Activated T-cell treated with anti-CD3 and anti-CD28 coated beads for 4 hours (primary cell): ENCODE measurements around the gene NEK8.
"Not testable (repeated sequence)": the region's sequence is repeated elsewhere in the genome, so short reads cannot be mapped to it uniquely, and the experiment has no call there.

Source experiments
- DNase-seq: peaks from one replicate; pipeline ENCODE4 v3.0.0-alpha.2; 2020

Gene NEK8

GRCh38 chr17:28726226-28726626 is 2.4 kb upstream of the NEK8 start, which contains the start of gene TLCD1:
Gene TLCD1 (minus strand): TSS chr17:28726233. CDS start chr17:28726097, 136 bp downstream.
- no peak for DNase-seq

GRCh38 chr17:28726627-28727491 is 1.7 kb upstream of the NEK8 start:
- peak; percentile 89 for DNase-seq

- DNase-seq: no peak
These were observed 1.4 kb downstream of the NEK8 start for GRCh38 chr17:28729950-28730330.

GRCh38 chr17:28733346-28733745 is 4.8 kb downstream of the NEK8 start:
- DNase-seq: no peak

GRCh38 chr17:28734712-28735241 is 6.2 kb downstream of the NEK8 start:
- no peak for DNase-seq

GRCh38 chr17:28735242-28735722 is 6.7 kb downstream of the NEK8 start:
- no peak for DNase-seq

- not testable (repeated sequence) for DNase-seq
These were observed 7.6 kb downstream of the NEK8 start for GRCh38 chr17:28735913-28736769.

- DNase-seq: no peak
These were observed 8.7 kb downstream of the NEK8 start for GRCh38 chr17:28737316-28737715.

- DNase-seq: no peak
These were observed 9.4 kb downstream of the NEK8 start for GRCh38 chr17:28737770-28738679.

GRCh38 chr17:28738680-28739384 is 10.2 kb downstream of the NEK8 start:
- DNase-seq: peak; percentile 62

- DNase-seq: no peak
These were observed 12.1 kb downstream of the NEK8 start for GRCh38 chr17:28740406-28741357.

- no peak for DNase-seq
These were observed 13.1 kb downstream of the NEK8 start for GRCh38 chr17:28741358-28742349.

GRCh38 chr17:28743243-28744103 is 14.9 kb downstream of the NEK8 start, which contains the start of gene TRAF4:
Gene TRAF4 (plus strand): TSS chr17:28744011. CDS start chr17:28744113, 102 bp downstream.
- DNase-seq: peak; percentile 69

- DNase-seq: peak; percentile 75
These were observed 15.8 kb downstream of the NEK8 start for GRCh38 chr17:28744104-28744971.

- DNase-seq: no peak
These were observed 16.6 kb downstream of the NEK8 start for GRCh38 chr17:28744972-28745785.
